Psoas muscle (tissue), 8 donors: ENCODE data around the gene STXBP5. TPM values are rescaled to one million over a fixed set of nuclear protein-coding genes. Genes with fewer than 3 reads are reported as not detected.

ENCODE experiments used
- ATAC-seq, 4 donors: fragments of 200-7000 bp; cut with Tn5 transposase; one replicate each; pipeline ENCODE4 v1.9.1; 2020; ENCODE audit warnings: moderate library complexity in 3 of 4, mild to moderate bottlenecking in 2 of 4
- DNase-seq, 2 donors: peaks; one replicate each; pipeline ENCODE4 v3.0.0-alpha.2; 2020
- H3K27ac ChIP-seq: fragments of 200-600 bp; one replicate; pipeline ENCODE4 v1.8.0; 2022
- H3K27me3 ChIP-seq, 3 donors: fragments of 200-600 bp in 1 of 3; one replicate each; pipeline versions ENCODE4 v1.6.1 to v1.8.0; 2013 to 2022; ENCODE audit warnings: low read length in 2 of 3, mild to moderate bottlenecking in 2 of 3, moderate library complexity in 1 of 3; ENCODE audit not compliant: insufficient read depth in 3 of 3
- H3K36me3 ChIP-seq, 2 donors: fragments of 200-600 bp in 1 of 2; one replicate each; pipeline versions ENCODE4 v1.6.1 to v1.8.0; 2013 to 2022; ENCODE audit warnings: low read depth in 1 of 2, mild to moderate bottlenecking in 1 of 2, moderate library complexity in 1 of 2; ENCODE audit not compliant: insufficient read depth in 1 of 2
- H3K4me1 ChIP-seq: fragments of 200-600 bp; one replicate; pipeline ENCODE4 v1.8.0; 2022
- H3K4me3 ChIP-seq: fragments of 200-600 bp; one replicate; pipeline ENCODE4 v1.8.0; 2022; ENCODE audit warnings: mild to moderate bottlenecking
- H3K9me3 ChIP-seq: fragments of 200-600 bp; one replicate; pipeline ENCODE4 v1.8.0; 2022
- CTCF ChIP-seq: fragments of 200-600 bp; IDR thresholded peaks from one replicate; pipeline ENCODE4 v1.8.0; 2022; ENCODE audit warnings: antibody characterized with exemption
- WGBS, 3 donors: extraction: QIAGEN DNeasy Blood & Tissue Kit; methylation state at CpG; one replicate each; pipeline versions ENCODE4 v1.1.6 to v1.1.7; 2013; 5-methylcytosine and 5-hydroxymethylcytosine counted together
- intact Hi-C, 2 donors: fragments of 100-400 bp; cut with DNase I; formaldehyde crosslinking; loops; one replicate each; pipeline versions ENCODE4 v1.11.0 to v1.14.2; 2022
- polyA plus RNA-seq, 3 donors: library from polyadenylated mRNA; stranded (reverse); fragments of 200-250 nt; gene quantifications; one replicate each; pipeline ENCODE4 v1.2.3, GENCODE V29; 2013
- total RNA-seq, 4 donors: library from RNA; stranded (reverse); fragmentation: NEBNext Ultra II Directional in 2 of 4; extraction: Animal tissue kit (Norgen Biotek cat#: 25700) in 2 of 4; gene quantifications; one replicate each; pipeline versions ENCODE4 v1.2.1 to v1.2.4, GENCODE V29; 2021 to 2023
- donor health status: healthy with polysubstance abuse.
- donor health status: DM: no; HTN: no; CAD: no; lungs with moderate emphysema.
- donor health status: Bipolar disorder and iron deficiency.
- donor health status: healthy.
- donor health status: DM: yes; HTN: yes; CAD: no.
- donor health status: DM: no; HTN: no; CAD: no.
- donor health status: DM: no; HTN: no; CAD: no.
- donor health status: DM: yes; HTN: yes; CAD: no.

The STXBP5 gene
- total and polyA plus RNA-seq, 7 donors, result 4.1 to 20.0 (median 18.7) TPM

DNA sequence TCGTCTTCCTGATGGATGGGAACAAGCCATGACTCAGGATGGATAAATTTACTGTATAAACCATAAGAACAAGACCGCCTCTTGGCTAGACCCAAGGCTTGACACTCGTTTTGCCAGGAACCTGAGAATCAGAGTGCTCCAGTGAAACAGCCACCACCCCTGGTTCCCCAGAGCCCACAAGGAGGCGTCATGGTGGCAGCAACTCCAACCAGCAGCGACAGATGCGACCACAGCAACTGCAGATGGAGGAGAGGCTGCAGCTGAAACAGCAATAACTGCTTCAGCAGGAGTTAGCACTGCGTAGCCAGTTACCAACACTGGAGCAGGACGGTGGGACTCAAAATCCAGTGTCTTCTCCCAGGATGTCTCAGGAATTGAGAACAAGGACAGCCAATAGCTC is 203.4 kb downstream of the STXBP5 start:
- no peak overlapping the region for H3K27ac ChIP-seq
- DNase-seq, result no peak
- no peaks in the 10 kb centered on the region for H3K27me3 ChIP-seq
- no peak for ATAC-seq
- H3K9me3 ChIP-seq, result peaks cover 4% of the 10 kb centered on the region
- H3K36me3 ChIP-seq, result no peaks in the 10 kb centered on the region
- intact Hi-C loops, result no loop called here
- H3K4me1 ChIP-seq, result no peaks in the 10 kb centered on the region
- TF ChIP-seq CTCF, result no peak
- no peak overlapping the region for H3K4me3 ChIP-seq
- WGBS, 3 donors, result 80 to 82% (median 80%) methylated on average over 8 of the region's 8 CpGs

GRCh38 chr6:147416622-147417021 is 212.4 kb downstream of the STXBP5 start:
- DNase-seq (no peak), ATAC-seq (no peak)
- no peaks in the 10 kb centered on the region for H3K4me1 ChIP-seq
- H3K4me3 ChIP-seq, result no peak overlapping the region
- H3K9me3 ChIP-seq, result peaks cover 3% of the 10 kb centered on the region
- no peak for TF ChIP-seq CTCF
- H3K27me3 ChIP-seq, result no peaks in the 10 kb centered on the region
- H3K27ac ChIP-seq, result no peak overlapping the region
- H3K36me3 ChIP-seq, result no peaks in the 10 kb centered on the region
- intact Hi-C loops, result no loop called here
- 91 to 92% (median 91%) methylated on average over 4 of the region's 4 CpGs for WGBS, 3 donors

- 84 to 86% (median 85%) methylated on average over 7 of the region's 7 CpGs for WGBS, 3 donors
- no peaks in the 10 kb centered on the region for H3K36me3 ChIP-seq
- no peaks in the 10 kb centered on the region for H3K27me3 ChIP-seq
- no peaks in the 10 kb centered on the region for H3K9me3 ChIP-seq
- H3K4me3 ChIP-seq, result no peak overlapping the region
- no peaks in the 10 kb centered on the region for H3K4me1 ChIP-seq
- no peak overlapping the region for H3K27ac ChIP-seq
- no peak for TF ChIP-seq CTCF
- DNase-seq, result no peak
- intact Hi-C loops, result no loop called here
- no peak for ATAC-seq
Measured at GRCh38 chr6:147417954-147418353, 213.7 kb downstream of the STXBP5 start.

- intact Hi-C loops, result no loop called here
- no peak for ATAC-seq
- no peak for TF ChIP-seq CTCF
- Histone ChIP-seq H3K9me3 (no peaks in the 10 kb centered on the region), H3K36me3 (no peaks in the 10 kb centered on the region), H3K27ac (no peak overlapping the region), H3K27me3 (no peaks in the 10 kb centered on the region), H3K4me1 (no peaks in the 10 kb centered on the region), H3K4me3 (no peak overlapping the region)
- 71 to 79% (median 72%) methylated on average over 4 of the region's 4 CpGs for WGBS, 3 donors
- DNase-seq, result no peak
Measured at GRCh38 chr6:147418523-147418922, 214.3 kb downstream of the STXBP5 start.

GRCh38 chr6:147421903-147422302 is 217.7 kb downstream of the STXBP5 start:
- H3K27ac ChIP-seq, result no peak overlapping the region
- no peaks in the 10 kb centered on the region for H3K9me3 ChIP-seq
- intact Hi-C loops, result no loop called here
- no peaks in the 10 kb centered on the region for H3K4me1 ChIP-seq
- no peak overlapping the region for H3K4me3 ChIP-seq
- no peaks in the 10 kb centered on the region for H3K27me3 ChIP-seq
- DNase-seq (no peak), ATAC-seq (no peak)
- H3K36me3 ChIP-seq, result no peaks in the 10 kb centered on the region
- no peak for TF ChIP-seq CTCF
